ENCODE data around the gene TMEM143.
"Not testable (repeated sequence)": the region's sequence is repeated elsewhere in the genome, so short reads cannot be mapped to it uniquely, and the experiment has no call there.

The TMEM143 gene

GRCh38 chr19:48303866-48304265, 59.9 kb downstream of the TMEM143 start:
- Histone ChIP-seq H3K9ac (ENCODE audit: low read length) (no peak overlapping the region), H3K36me3 (ENCODE audit: control insufficient read depth, insufficient read depth, low read length) (no peaks in the 10 kb centered on the region), H3K27me3 (ENCODE audit: control insufficient read depth, insufficient read depth, low read length) (no peaks in the 10 kb centered on the region), H3K27ac (ENCODE audit: low read depth, low read length) (no peak overlapping the region), H3K9me3 (ENCODE audit: control insufficient read depth, insufficient read depth, low read depth, low read length) (no peaks in the 10 kb centered on the region), H3K4me1 (ENCODE audit: control insufficient read depth, insufficient read depth, low read length) (peaks cover 6% of the 10 kb centered on the region), H3K4me3 (ENCODE audit: low read depth, low read length) (no peak overlapping the region)

GRCh38 chr19:48303367-48303766, 60.4 kb downstream of the TMEM143 start:
- Histone ChIP-seq H3K4me1 (ENCODE audit: control insufficient read depth, insufficient read depth, low read length) (0 out of 2 replicates have a peak, but pooled peaks cover under 1% of the 10 kb centered on the region), H3K9me3 (ENCODE audit: control insufficient read depth, insufficient read depth, low read depth, low read length) (no peaks in the 10 kb centered on the region), H3K4me3 (ENCODE audit: low read depth, low read length) (no peak overlapping the region), H3K27ac (ENCODE audit: low read depth, low read length) (no peak overlapping the region), H3K9ac (ENCODE audit: low read length) (no peak overlapping the region), H3K36me3 (ENCODE audit: control insufficient read depth, insufficient read depth, low read length) (no peaks in the 10 kb centered on the region), H3K27me3 (ENCODE audit: control insufficient read depth, insufficient read depth, low read length) (no peaks in the 10 kb centered on the region)

- H3K9ac ChIP-seq (ENCODE audit: low read length) = no peak overlapping the region
- H3K27me3 ChIP-seq (ENCODE audit: control insufficient read depth, insufficient read depth, low read length) = no peaks in the 10 kb centered on the region
- no peaks in the 10 kb centered on the region for H3K9me3 ChIP-seq (ENCODE audit: control insufficient read depth, insufficient read depth, low read depth, low read length)
Measured at GRCh38 chr19:48302600-48302959, 61.2 kb downstream of the TMEM143 start.

GRCh38 chr19:48301886-48302599, 61.7 kb downstream of the TMEM143 start:
- Histone ChIP-seq H3K9ac (ENCODE audit: low read length) (no peak overlapping the region), H3K36me3 (ENCODE audit: control insufficient read depth, insufficient read depth, low read length) (no peaks in the 10 kb centered on the region), H3K4me3 (ENCODE audit: low read depth, low read length) (no peak overlapping the region), H3K27ac (ENCODE audit: low read depth, low read length) (no peak overlapping the region), H3K27me3 (ENCODE audit: control insufficient read depth, insufficient read depth, low read length) (no peaks in the 10 kb centered on the region), H3K9me3 (ENCODE audit: control insufficient read depth, insufficient read depth, low read depth, low read length) (no peaks in the 10 kb centered on the region), H3K4me1 (ENCODE audit: control insufficient read depth, insufficient read depth, low read length) (0 out of 2 replicates have a peak, but pooled peaks cover 2% of the 10 kb centered on the region)

More at GRCh38 chr19:48302600-48302959, 61.2 kb downstream of the TMEM143 start:
- H3K36me3 ChIP-seq (ENCODE audit: control insufficient read depth, insufficient read depth, low read length) = no peaks in the 10 kb centered on the region
- no peaks in the 10 kb centered on the region for H3K4me1 ChIP-seq (ENCODE audit: control insufficient read depth, insufficient read depth, low read length)
- no peak overlapping the region for H3K27ac ChIP-seq (ENCODE audit: low read depth, low read length)
- H3K4me3 ChIP-seq (ENCODE audit: low read depth, low read length) = no peak overlapping the region

- H3K9ac ChIP-seq (ENCODE audit: low read length) = no peak overlapping the region
- H3K4me1 ChIP-seq (ENCODE audit: control insufficient read depth, insufficient read depth, low read length) = peaks cover 5% of the 10 kb centered on the region; the same call in 1 of the 2 replicates
- H3K27me3 ChIP-seq (ENCODE audit: control insufficient read depth, insufficient read depth, low read length) = no peaks in the 10 kb centered on the region
- no peaks in the 10 kb centered on the region for H3K9me3 ChIP-seq (ENCODE audit: control insufficient read depth, insufficient read depth, low read depth, low read length)
- no peaks in the 10 kb centered on the region for H3K36me3 ChIP-seq (ENCODE audit: control insufficient read depth, insufficient read depth, low read length)
- no peak overlapping the region for H3K4me3 ChIP-seq (ENCODE audit: low read depth, low read length)
- no peak overlapping the region for H3K27ac ChIP-seq (ENCODE audit: low read depth, low read length)
Measured at GRCh38 chr19:48297975-48298374, 65.8 kb downstream of the TMEM143 start.

- no peak overlapping the region for H3K27ac ChIP-seq (ENCODE audit: low read depth, low read length)
- H3K36me3 ChIP-seq (ENCODE audit: control insufficient read depth, insufficient read depth, low read length) = no peaks in the 10 kb centered on the region
- H3K4me1 ChIP-seq (ENCODE audit: control insufficient read depth, insufficient read depth, low read length) = peaks cover 5% of the 10 kb centered on the region; the same call in 1 of the 2 replicates
- no peaks in the 10 kb centered on the region for H3K27me3 ChIP-seq (ENCODE audit: control insufficient read depth, insufficient read depth, low read length)
- H3K4me3 ChIP-seq (ENCODE audit: low read depth, low read length) = no peak overlapping the region
- H3K9me3 ChIP-seq (ENCODE audit: control insufficient read depth, insufficient read depth, low read depth, low read length) = no peaks in the 10 kb centered on the region
- H3K9ac ChIP-seq (ENCODE audit: low read length) = no peak overlapping the region
Measured at GRCh38 chr19:48296963-48297734, 66.6 kb downstream of the TMEM143 start.

- Histone ChIP-seq H3K4me1 (ENCODE audit: control insufficient read depth, insufficient read depth, low read length) (peaks cover 9% of the 10 kb centered on the region), H3K9me3 (ENCODE audit: control insufficient read depth, insufficient read depth, low read depth, low read length) (no peaks in the 10 kb centered on the region), H3K4me3 (ENCODE audit: low read depth, low read length) (no peak overlapping the region), H3K27me3 (ENCODE audit: control insufficient read depth, insufficient read depth, low read length) (no peaks in the 10 kb centered on the region), H3K9ac (ENCODE audit: low read length) (no peak overlapping the region), H3K27ac (ENCODE audit: low read depth, low read length) (no peak overlapping the region), H3K36me3 (ENCODE audit: control insufficient read depth, insufficient read depth, low read length) (no peaks in the 10 kb centered on the region)
Measured at GRCh38 chr19:48295458-48295857, 68.3 kb downstream of the TMEM143 start.

GRCh38 chr19:48292798-48293197, 70.9 kb downstream of the TMEM143 start:
- Histone ChIP-seq H3K9me3 (ENCODE audit: control insufficient read depth, insufficient read depth, low read depth, low read length) (no peaks in the 10 kb centered on the region), H3K36me3 (ENCODE audit: control insufficient read depth, insufficient read depth, low read length) (peaks cover 3% of the 10 kb centered on the region), H3K9ac (ENCODE audit: low read length) (no peak overlapping the region), H3K4me3 (ENCODE audit: low read depth, low read length) (no peak overlapping the region), H3K4me1 (ENCODE audit: control insufficient read depth, insufficient read depth, low read length) (peaks cover 19% of the 10 kb centered on the region), H3K27me3 (ENCODE audit: control insufficient read depth, insufficient read depth, low read length) (no peaks in the 10 kb centered on the region), H3K27ac (ENCODE audit: low read depth, low read length) (no peak overlapping the region)

- H3K36me3 ChIP-seq (ENCODE audit: control insufficient read depth, insufficient read depth, low read length) = peaks cover 14% of the 10 kb centered on the region
- H3K9me3 ChIP-seq (ENCODE audit: control insufficient read depth, insufficient read depth, low read depth, low read length); H3K9ac ChIP-seq (ENCODE audit: low read length); H3K4me3 ChIP-seq (ENCODE audit: low read depth, low read length); H3K27me3 ChIP-seq (ENCODE audit: control insufficient read depth, insufficient read depth, low read length); H3K27ac ChIP-seq (ENCODE audit: low read depth, low read length): not testable (repeated sequence)
- H3K4me1 ChIP-seq (ENCODE audit: control insufficient read depth, insufficient read depth, low read length) = peaks cover 14% of the 10 kb centered on the region
Measured at GRCh38 chr19:48291489-48291815, 72.3 kb downstream of the TMEM143 start.

GRCh38 chr19:48290771-48291488, 72.8 kb downstream of the TMEM143 start:
- Histone ChIP-seq H3K27me3 (ENCODE audit: control insufficient read depth, insufficient read depth, low read length) (no peaks in the 10 kb centered on the region), H3K27ac (ENCODE audit: low read depth, low read length) (peak overlapping the region; percentile 68; the same call in 1 of the 2 replicates), H3K36me3 (ENCODE audit: control insufficient read depth, insufficient read depth, low read length) (peaks cover 19% of the 10 kb centered on the region), H3K9me3 (ENCODE audit: control insufficient read depth, insufficient read depth, low read depth, low read length) (peaks cover 5% of the 10 kb centered on the region; the same call in 1 of the 2 replicates), H3K4me3 (ENCODE audit: low read depth, low read length) (peak overlapping the region; percentile 58), H3K9ac (ENCODE audit: low read length) (peak overlapping the region; percentile 72), H3K4me1 (ENCODE audit: control insufficient read depth, insufficient read depth, low read length) (peaks cover 14% of the 10 kb centered on the region)

- Histone ChIP-seq H3K9ac (ENCODE audit: low read length) (peak overlapping the region; percentile 62), H3K4me1 (ENCODE audit: control insufficient read depth, insufficient read depth, low read length) (peaks cover 14% of the 10 kb centered on the region), H3K9me3 (ENCODE audit: control insufficient read depth, insufficient read depth, low read depth, low read length) (peaks cover 6% of the 10 kb centered on the region; the same call in 1 of the 2 replicates), H3K36me3 (ENCODE audit: control insufficient read depth, insufficient read depth, low read length) (peaks cover 24% of the 10 kb centered on the region), H3K27ac (ENCODE audit: low read depth, low read length) (no peak overlapping the region), H3K4me3 (ENCODE audit: low read depth, low read length) (peak overlapping the region; percentile 58), H3K27me3 (ENCODE audit: control insufficient read depth, insufficient read depth, low read length) (no peaks in the 10 kb centered on the region)
Measured at GRCh38 chr19:48290401-48290770, 73.4 kb downstream of the TMEM143 start.

Data from HUES6 (cell line).